ENCODE data around the gene BHLHE40.

GRCh38 chr3:4949659-4950058 is 29.6 kb upstream of the BHLHE40 start:
- TF ChIP-seq CTCF (IDR thresholded peaks at IDR 0.05; ENCODE audit: poor library complexity) (no peak), EZH2phosphoT487 (IDR thresholded peaks at IDR 0.05; ENCODE audit: low read depth, severe bottlenecking, unreplicated experiment) (no peak), EZH2 (IDR thresholded peaks at IDR 0.05; ENCODE audit: borderline replicate concordance) (no peak)
